ENCODE data around the gene RPS6KA2. TPM values are rescaled to one million over a fixed set of nuclear protein-coding genes. Genes with fewer than 3 reads are reported as not detected.

Gene RPS6KA2
- polyA plus RNA-seq, 1 donor (not counting 4 experiments of a cell fraction or from before 2014, with no cell fraction given), result 8.2 TPM

- Histone ChIP-seq H3K27me3 (ENCODE audit: control insufficient read depth, extremely low read depth, insufficient read depth, low read length) (no peaks in the 10 kb centered on the region), H3K4me1 (ENCODE audit: control insufficient read depth, extremely low read depth, insufficient read depth, low read length) (peaks cover 4% of the 10 kb centered on the region), H3K9me1 (ENCODE audit: control insufficient read depth, extremely low read depth, insufficient read depth, low read length) (no peaks in the 10 kb centered on the region), H4K20me1 (ENCODE audit: control insufficient read depth, extremely low read depth, insufficient read depth, low read length) (no peaks in the 10 kb centered on the region), H2AFZ (ENCODE audit: control insufficient read depth, low read length) (no peak overlapping the region), H3K36me3 (ENCODE audit: control insufficient read depth in 2 of 2, extremely low read depth in 1 of 2, insufficient read depth in 2 of 2, low read length in 2 of 2) (no peaks in the 10 kb centered on the region), H3K79me2 (ENCODE audit: control insufficient read depth, insufficient read depth, low read length) (no peaks in the 10 kb centered on the region), H3K9me3 (ENCODE audit: control insufficient read depth, low read depth, low read length) (no peaks in the 10 kb centered on the region), H3K27ac (ENCODE audit: control insufficient read depth, insufficient read depth, low read length) (no peak overlapping the region), H3K9ac (ENCODE audit: control insufficient read depth, extremely low read depth, insufficient read depth, low read length) (no peak overlapping the region), H3K4me2 (ENCODE audit: control insufficient read depth, extremely low read depth, insufficient read depth, low read depth, low read length) (no peak overlapping the region), H3K4me3 (ENCODE audit: control insufficient read depth in 2 of 3, extremely low read depth in 1 of 3, insufficient read depth in 2 of 3, low read depth in 1 of 3, low read length in 3 of 3) (no peak overlapping the region)
- FAIRE-seq (no peak), DNase-seq (ENCODE audit: low read depth, low spot score) (no peak)
- dilution Hi-C loops (cut with MboI; ENCODE audit: extremely low pct_ligation_motif_present, low sequenced_read_pairs), result no loop called here
- TF ChIP-seq EZH2 (IDR thresholded peaks at IDR 0.05; ENCODE audit: low read length) (no peak), CTCF (optimal IDR thresholded peaks at IDR 0.05 in 1 of 3, IDR thresholded peaks at IDR 0.05 in 1 of 3, conservative IDR thresholded peaks at IDR 0.05 in 1 of 3; ENCODE audit: extremely low read depth in 1 of 3, insufficient read depth in 2 of 3, low read length in 3 of 3) (no peak)
Measured at GRCh38 chr6:166671434-166672081, 44.5 kb upstream of the RPS6KA2 start.

- Histone ChIP-seq H4K20me1 (ENCODE audit: control insufficient read depth, extremely low read depth, insufficient read depth, low read length) (no peaks in the 10 kb centered on the region), H3K9me1 (ENCODE audit: control insufficient read depth, extremely low read depth, insufficient read depth, low read length) (no peaks in the 10 kb centered on the region), H3K27me3 (ENCODE audit: control insufficient read depth, extremely low read depth, insufficient read depth, low read length) (no peaks in the 10 kb centered on the region), H3K4me1 (ENCODE audit: control insufficient read depth, extremely low read depth, insufficient read depth, low read length) (peaks cover 4% of the 10 kb centered on the region), H3K79me2 (ENCODE audit: control insufficient read depth, insufficient read depth, low read length) (no peaks in the 10 kb centered on the region), H2AFZ (ENCODE audit: control insufficient read depth, low read length) (no peak overlapping the region), H3K4me2 (ENCODE audit: control insufficient read depth, extremely low read depth, insufficient read depth, low read depth, low read length) (no peak overlapping the region), H3K27ac (ENCODE audit: control insufficient read depth, insufficient read depth, low read length) (no peak overlapping the region), H3K9ac (ENCODE audit: control insufficient read depth, extremely low read depth, insufficient read depth, low read length) (no peak overlapping the region), H3K36me3 (ENCODE audit: control insufficient read depth in 2 of 2, extremely low read depth in 1 of 2, insufficient read depth in 2 of 2, low read length in 2 of 2) (no peaks in the 10 kb centered on the region), H3K4me3 (ENCODE audit: control insufficient read depth in 2 of 3, extremely low read depth in 1 of 3, insufficient read depth in 2 of 3, low read depth in 1 of 3, low read length in 3 of 3) (no peak overlapping the region), H3K9me3 (ENCODE audit: control insufficient read depth, low read depth, low read length) (no peaks in the 10 kb centered on the region)
- dilution Hi-C loops (cut with MboI; ENCODE audit: extremely low pct_ligation_motif_present, low sequenced_read_pairs), result no loop called here
- DNase-seq (ENCODE audit: low read depth, low spot score) (no peak), FAIRE-seq (peak; percentile 39)
- TF ChIP-seq CTCF (optimal IDR thresholded peaks at IDR 0.05 in 1 of 3, IDR thresholded peaks at IDR 0.05 in 1 of 3, conservative IDR thresholded peaks at IDR 0.05 in 1 of 3; ENCODE audit: extremely low read depth in 1 of 3, insufficient read depth in 2 of 3, low read length in 3 of 3), result no peak
- no peak for TF ChIP-seq EZH2 (IDR thresholded peaks at IDR 0.05; ENCODE audit: low read length)
Measured at GRCh38 chr6:166670894-166671293, 43.8 kb upstream of the RPS6KA2 start.
